K562 (cell line): ENCODE results near the gene TARS2. TPM values are rescaled to one million over a fixed set of nuclear protein-coding genes. Genes with fewer than 3 reads are reported as not detected.

Experiments
- CHD1 ChIP-seq: fragments of 200-600 bp; sonication (generic); IDR thresholded peaks from one replicate; pipeline ENCODE4 v1.6.1; 2012; ENCODE audit warnings: mild to moderate bottlenecking, moderate library complexity, low read length, inconsistent platforms
- GABPB1 ChIP-seq: sonication (generic); formaldehyde crosslinking; IDR thresholded peaks from 2 replicates; pipeline ENCODE4 v1.8.0; 2022; ENCODE audit warnings: mild to moderate bottlenecking, missing genetic modification reagents
- HNRNPLL ChIP-seq: fragments of 200-400 bp; formaldehyde crosslinking; IDR thresholded peaks from 2 replicates; pipeline ENCODE4 v1.6.1; 2017; ENCODE audit warnings: low read length, low read depth, mild to moderate bottlenecking; ENCODE audit not compliant: poor library complexity, severe bottlenecking
- JUNB ChIP-seq: fragments of 450-650 bp; formaldehyde crosslinking; conservative IDR thresholded peaks from 2 replicates; pipeline ENCODE4 v1.4.0; 2020; ENCODE audit warnings: mild to moderate bottlenecking
- KLF6 ChIP-seq: fragments of 250-450 bp; sonication (Bioruptor Pico); IDR thresholded peaks from 2 replicates; pipeline ENCODE4 v1.4.0; 2020; ENCODE audit warnings: mild to moderate bottlenecking, moderate library complexity, borderline replicate concordance
- NONO ChIP-seq, 2 experiments: fragments of 200-400 bp in 1 of 2; fragments of 450-650 bp in 1 of 2; formaldehyde crosslinking in 1 of 2; IDR thresholded peaks; 2 replicates each; pipeline ENCODE4 v1.6.1; 2017; ENCODE audit warnings: low read depth in 2 of 2, mild to moderate bottlenecking in 2 of 2, moderate library complexity in 2 of 2, low read length in 1 of 2
- SAP30 ChIP-seq: fragments of 200-600 bp; sonication (generic); IDR thresholded peaks from 2 replicates; pipeline ENCODE4 v1.6.1; 2012; ENCODE audit warnings: borderline replicate concordance, low read depth, mild to moderate bottlenecking, moderate library complexity, low read length, control low read depth, inconsistent platforms; ENCODE audit not compliant: insufficient read depth, poor library complexity, severe bottlenecking
- SMAD3 ChIP-seq: fragments of 450-650 bp; formaldehyde crosslinking; conservative IDR thresholded peaks from 2 replicates; pipeline ENCODE4 v1.4.0; 2020; ENCODE audit warnings: mild to moderate bottlenecking
- SMAD4 ChIP-seq: fragments of 250-450 bp; sonication (Bioruptor Pico); conservative IDR thresholded peaks from 2 replicates; pipeline ENCODE4 v1.8.0; 2021; ENCODE audit warnings: inconsistent platforms, mild to moderate bottlenecking, moderate library complexity
- STAT5B ChIP-seq: fragments of 250-450 bp; sonication (Bioruptor Pico); IDR thresholded peaks from 2 replicates; pipeline ENCODE4 v1.8.0; 2021; ENCODE audit warnings: mild to moderate bottlenecking, inconsistent platforms
- TAF7 ChIP-seq: fragments of 450-650 bp; IDR thresholded peaks from 2 replicates; pipeline ENCODE4 v1.6.1; 2016; ENCODE audit warnings: missing genetic modification characterization, missing compliant biosample characterization
- ZNF263 ChIP-seq: sonication (generic); formaldehyde crosslinking; IDR thresholded peaks from 2 replicates; pipeline ENCODE4 v1.8.0; 2022; ENCODE audit warnings: mild to moderate bottlenecking, missing genetic modification reagents, borderline replicate concordance
- ZNF445 ChIP-seq: fragments of 250-450 bp; sonication (Bioruptor Pico); IDR thresholded peaks from 2 replicates; pipeline ENCODE4 v1.4.0; 2020; ENCODE audit warnings: low read depth, mild to moderate bottlenecking, moderate library complexity
- ZNF639 ChIP-seq, 2 experiments: fragments of 200-800 bp in 1 of 2; sonication (Bioruptor generic) in 1 of 2; sonication (generic) in 1 of 2; formaldehyde crosslinking in 1 of 2; IDR thresholded peaks in 1 of 2; conservative IDR thresholded peaks in 1 of 2; 2 replicates each; pipeline versions ENCODE4 v1.5.0 to v1.6.1; 2016 to 2020; ENCODE audit warnings: missing compliant biosample characterization in 1 of 2, missing genetic modification characterization in 1 of 2, missing genetic modification reagents in 1 of 2
- ZNF696 ChIP-seq: fragments of 250-450 bp; sonication (Bioruptor Pico); conservative IDR thresholded peaks from 2 replicates; pipeline ENCODE4 v1.4.0; 2020; ENCODE audit warnings: mild to moderate bottlenecking, moderate library complexity
- polyA plus RNA-seq, 8 experiments: library from polyadenylated mRNA; depleted of rRNA in 4 of 8; stranded (reverse) in 5 of 8; unstranded in 3 of 8; fragments of >200 nt; fragmentation: Nextera tagmentation in 2 of 8; fragmentation: Illumina TruSeq in 1 of 8; extraction: Ambion mirVana in 2 of 8; extraction: Trizol in 1 of 8; gene quantifications; 2 replicates each; pipeline versions ENCODE4 v1.2.1 to v1.2.3, GENCODE V29; 2011 to 2014; ENCODE audit warnings: inconsistent platforms in 1 of 8, missing spikeins in 1 of 8
- total RNA-seq, 7 experiments: library from RNA; depleted of rRNA in 6 of 7; stranded (reverse); fragments of >200 nt in 6 of 7; fragmentation: Illumina TruSeq in 2 of 7; extraction: Trizol in 2 of 7; gene quantifications; 2 replicates each; pipeline versions ENCODE4 v1.2.1 to v1.2.3, GENCODE V29; 2011 to 2021; ENCODE audit warnings: low replicate concordance in 1 of 7

The TARS2 gene
- total and polyA plus RNA-seq, 9 of the 15 experiments (the other 6 are each of a cell fraction or from before 2014, with no cell fraction given): 17.0 to 64.2 (median 39.4) TPM

GRCh38 chr1:150548632-150549495, 61.6 kb downstream of the TARS2 start, which contains the start of gene ADAMTSL4 (continued):
- TF ChIP-seq STAT5B (CRISPR knock-in tag) (no peak), TAF7 (tag) (no peak), KLF6 (no peak), ZNF263 (CRISPR knock-in tag) (no peak), SMAD4 (CRISPR knock-in tag) (peak; percentile 82), ZNF696 (no peak), NONO (IDR thresholded peaks at IDR 0.05; ENCODE audit: low read depth in 2 of 2, low read length in 1 of 2) (no peak), HNRNPLL (peak; percentile 39), CHD1 (peak; percentile 93), SMAD3 (CRISPR knock-in tag) (no peak), JUNB (CRISPR knock-in tag) (no peak), ZNF639 (CRISPR knock-in tag; conservative IDR thresholded peaks at IDR 0.05 in 1 of 2, IDR thresholded peaks at IDR 0.05 in 1 of 2) (peak in 1 of 2 experiments; percentile 83; a peak in 2 of 4 replicates), GABPB1 (CRISPR knock-in tag) (peak; percentile 16; the same call in 1 of the 2 replicates), SAP30 (peak; percentile 45), ZNF445 (CRISPR knock-in tag) (no peak)
